SJCRH30 (cell line): Measurements from ENCODE around the gene ZAP70. TPM values are rescaled to one million over a fixed set of nuclear protein-coding genes. Genes with fewer than 3 reads are reported as not detected.

Source experiments
- DNase-seq, 2 experiments: peaks; one replicate each; pipeline ENCODE4 v3.0.0-alpha.2; 2015 to 2020
- H3K27ac ChIP-seq: fragments of 250-450 bp; sonication (Bioruptor Pico); 2 replicates; pipeline ENCODE4 v1.5.1; 2020; ENCODE audit warnings: mild to moderate bottlenecking, moderate library complexity
- H3K27me3 ChIP-seq: fragments of 250-450 bp; sonication (Bioruptor Pico); 2 replicates; pipeline ENCODE4 v1.5.1; 2020; ENCODE audit warnings: mild to moderate bottlenecking, moderate library complexity
- H3K36me3 ChIP-seq: fragments of 250-450 bp; sonication (Bioruptor Pico); 2 replicates; pipeline ENCODE4 v1.5.1; 2020; ENCODE audit warnings: mild to moderate bottlenecking, moderate library complexity
- H3K4me1 ChIP-seq: fragments of 250-450 bp; sonication (Bioruptor Pico); 2 replicates; pipeline ENCODE4 v1.5.1; 2020; ENCODE audit warnings: mild to moderate bottlenecking, moderate library complexity
- H3K4me3 ChIP-seq: fragments of 250-450 bp; sonication (Bioruptor Pico); 2 replicates; pipeline ENCODE4 v1.5.1; 2020; ENCODE audit warnings: mild to moderate bottlenecking, moderate library complexity
- H3K9me3 ChIP-seq: fragments of 250-450 bp; sonication (Bioruptor Pico); replicated peaks from 2 replicates; pipeline ENCODE4 v1.5.1; 2020; ENCODE audit warnings: mild to moderate bottlenecking, moderate library complexity
- total RNA-seq: library from RNA; depleted of rRNA; stranded (reverse); fragments of >200 nt; shearing (Covaris generic); gene quantifications from 2 replicates; pipeline ENCODE4 v1.2.3, GENCODE V29; 2014

Gene ZAP70
- total RNA-seq, 1 experiment from 2014 or later, result 0.30 TPM

GRCh38 chr2:97740590-97741182 is 27.3 kb downstream of the ZAP70 start:
- DNase-seq, result peak; percentile 70 to 80
- peak overlapping the region; percentile 44 for H3K4me3 ChIP-seq
- H3K27ac ChIP-seq, result peak overlapping the region; percentile 49; the same call in 1 of the 2 replicates
- H3K36me3 ChIP-seq, result no peaks in the 10 kb centered on the region
- H3K9me3 ChIP-seq, result no peaks in the 10 kb centered on the region
- H3K4me1 ChIP-seq, result peaks cover 4% of the 10 kb centered on the region; the same call in 1 of the 2 replicates
- H3K27me3 ChIP-seq, result no peaks in the 10 kb centered on the region

GRCh38 chr2:97741251-97741650 is 27.9 kb downstream of the ZAP70 start:
- no peaks in the 10 kb centered on the region for H3K27me3 ChIP-seq
- no peak overlapping the region; the same call in 1 of the 2 replicates for H3K27ac ChIP-seq
- no peaks in the 10 kb centered on the region for H3K36me3 ChIP-seq
- no peaks in the 10 kb centered on the region for H3K9me3 ChIP-seq
- H3K4me3 ChIP-seq, result no peak overlapping the region
- peaks cover 4% of the 10 kb centered on the region; the same call in 1 of the 2 replicates for H3K4me1 ChIP-seq
- DNase-seq, result no peak

GRCh38 chr2:97741686-97742085 is 28.3 kb downstream of the ZAP70 start:
- no peaks in the 10 kb centered on the region for H3K27me3 ChIP-seq
- no peak overlapping the region for H3K27ac ChIP-seq
- DNase-seq, result no peak
- no peaks in the 10 kb centered on the region for H3K36me3 ChIP-seq
- H3K4me1 ChIP-seq, result peaks cover 4% of the 10 kb centered on the region; the same call in 1 of the 2 replicates
- no peak overlapping the region for H3K4me3 ChIP-seq
- no peaks in the 10 kb centered on the region for H3K9me3 ChIP-seq

- Histone ChIP-seq H3K9me3 (no peaks in the 10 kb centered on the region), H3K36me3 (no peaks in the 10 kb centered on the region), H3K4me1 (peaks cover 4% of the 10 kb centered on the region; the same call in 1 of the 2 replicates), H3K4me3 (no peak overlapping the region), H3K27ac (no peak overlapping the region), H3K27me3 (no peaks in the 10 kb centered on the region)
- DNase-seq, result no peak
Observed at GRCh38 chr2:97742381-97742847, 29.0 kb downstream of the ZAP70 start.

DNA sequence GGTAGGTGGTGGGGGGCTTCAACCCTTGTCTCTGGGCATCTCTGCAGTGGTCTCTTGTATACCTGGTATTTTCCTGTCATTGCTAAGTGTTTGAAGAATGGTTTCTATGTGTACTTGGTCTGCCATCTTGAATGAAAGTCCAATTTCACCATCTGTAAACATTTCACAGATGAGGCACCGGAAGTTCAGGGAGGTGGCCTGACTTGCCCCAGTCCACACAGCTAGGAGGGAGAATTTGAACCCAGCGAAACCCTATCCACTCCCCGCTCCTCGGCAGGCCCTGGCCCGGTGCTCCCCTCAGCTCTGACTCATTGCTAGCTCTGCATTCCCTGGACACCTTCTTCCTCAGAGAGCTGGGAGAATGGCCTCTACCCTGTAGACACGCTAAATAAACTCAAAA is 30.5 kb downstream of the ZAP70 start:
- peaks cover 4% of the 10 kb centered on the region for H3K4me1 ChIP-seq
- H3K4me3 ChIP-seq, result no peak overlapping the region
- DNase-seq, result no peak
- no peaks in the 10 kb centered on the region for H3K9me3 ChIP-seq
- no peaks in the 10 kb centered on the region for H3K27me3 ChIP-seq
- H3K27ac ChIP-seq, result no peak overlapping the region
- no peaks in the 10 kb centered on the region for H3K36me3 ChIP-seq

GRCh38 chr2:97745474-97746174 is 32.2 kb downstream of the ZAP70 start:
- H3K27me3 ChIP-seq, result no peaks in the 10 kb centered on the region
- no peak overlapping the region for H3K27ac ChIP-seq
- no peak for DNase-seq
- peaks cover 4% of the 10 kb centered on the region for H3K4me1 ChIP-seq
- H3K4me3 ChIP-seq, result no peak overlapping the region
- H3K9me3 ChIP-seq, result no peaks in the 10 kb centered on the region
- H3K36me3 ChIP-seq, result no peaks in the 10 kb centered on the region

DNA sequence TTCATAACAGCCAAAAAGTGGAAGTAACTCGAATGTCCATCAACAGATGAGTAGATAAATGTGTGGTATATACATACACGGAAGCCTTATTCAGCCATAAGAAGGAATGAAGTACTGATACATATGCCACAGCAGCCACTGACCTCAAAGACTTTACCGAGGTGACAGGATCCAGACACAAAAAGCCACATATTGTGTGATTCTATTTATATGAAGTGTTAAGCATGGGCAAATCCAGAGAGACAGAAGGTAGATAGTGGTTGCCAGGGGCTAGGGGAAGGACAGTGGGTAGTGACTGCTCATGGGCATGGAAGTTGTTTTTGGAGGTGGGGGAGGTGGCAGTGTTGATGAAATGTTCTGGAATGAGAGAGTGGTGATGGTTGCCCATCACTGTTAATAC is 33.9 kb downstream of the ZAP70 start:
- Histone ChIP-seq H3K4me3 (no peak overlapping the region), H3K9me3 (no peaks in the 10 kb centered on the region), H3K27me3 (no peaks in the 10 kb centered on the region), H3K27ac (no peak overlapping the region), H3K4me1 (peaks cover 9% of the 10 kb centered on the region), H3K36me3 (no peaks in the 10 kb centered on the region)
- DNase-seq, result no peak

- no peaks in the 10 kb centered on the region for H3K27me3 ChIP-seq
- H3K4me3 ChIP-seq, result no peak overlapping the region
- H3K4me1 ChIP-seq, result peaks cover 11% of the 10 kb centered on the region
- H3K9me3 ChIP-seq, result no peaks in the 10 kb centered on the region
- no peaks in the 10 kb centered on the region for H3K36me3 ChIP-seq
- DNase-seq, result peak in 1 of 2 experiments; percentile 29
- H3K27ac ChIP-seq, result peak overlapping the region; percentile 4; the same call in 1 of the 2 replicates
Observed at GRCh38 chr2:97747716-97748115, 34.3 kb downstream of the ZAP70 start.

GRCh38 chr2:97749581-97749980 is 36.2 kb downstream of the ZAP70 start:
- H3K4me1 ChIP-seq, result peaks cover 11% of the 10 kb centered on the region
- no peak overlapping the region for H3K27ac ChIP-seq
- no peak overlapping the region for H3K4me3 ChIP-seq
- no peak for DNase-seq
- H3K36me3 ChIP-seq, result no peaks in the 10 kb centered on the region
- no peaks in the 10 kb centered on the region for H3K27me3 ChIP-seq
- H3K9me3 ChIP-seq, result no peaks in the 10 kb centered on the region

- H3K27me3 ChIP-seq, result no peaks in the 10 kb centered on the region
- peaks cover 11% of the 10 kb centered on the region for H3K4me1 ChIP-seq
- no peak overlapping the region for H3K4me3 ChIP-seq
- no peaks in the 10 kb centered on the region for H3K9me3 ChIP-seq
- DNase-seq, result no peak
- no peak overlapping the region for H3K27ac ChIP-seq
- H3K36me3 ChIP-seq, result no peaks in the 10 kb centered on the region
Observed at GRCh38 chr2:97750017-97750416, 36.6 kb downstream of the ZAP70 start.

DNA sequence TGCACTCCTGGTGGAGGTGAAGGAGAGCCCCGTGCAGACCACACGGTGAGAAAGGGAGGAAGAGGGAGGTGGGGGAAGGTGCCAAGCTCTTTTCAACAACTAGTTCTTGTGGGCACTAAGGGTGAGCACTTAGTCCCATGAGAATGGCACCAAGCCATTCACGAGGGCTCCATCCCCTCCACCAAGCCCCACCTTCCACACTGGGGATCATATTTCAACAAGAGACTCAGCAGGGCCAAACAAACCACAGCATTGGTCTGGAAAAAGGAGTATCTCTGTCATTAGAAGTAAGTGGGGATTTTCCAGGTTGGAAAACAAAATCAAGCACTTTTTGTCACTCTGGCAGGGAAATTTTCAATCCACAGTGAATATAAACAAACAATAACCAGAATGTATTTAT is 38.4 kb downstream of the ZAP70 start:
- no peaks in the 10 kb centered on the region for H3K27me3 ChIP-seq
- H3K27ac ChIP-seq, result no peak overlapping the region
- no peak overlapping the region for H3K4me3 ChIP-seq
- peaks cover 11% of the 10 kb centered on the region for H3K4me1 ChIP-seq
- 0 out of 2 replicates have a peak, but pooled peaks cover 7% of the 10 kb centered on the region for H3K36me3 ChIP-seq
- DNase-seq, result peak; percentile 28 to 56
- no peaks in the 10 kb centered on the region for H3K9me3 ChIP-seq

GRCh38 chr2:97752342-97753334 is 39.3 kb downstream of the ZAP70 start:
- no peak overlapping the region for H3K4me3 ChIP-seq
- H3K27ac ChIP-seq, result no peak overlapping the region
- H3K4me1 ChIP-seq, result peaks cover 14% of the 10 kb centered on the region
- H3K9me3 ChIP-seq, result no peaks in the 10 kb centered on the region
- H3K36me3 ChIP-seq, result 0 out of 2 replicates have a peak, but pooled peaks cover 13% of the 10 kb centered on the region
- DNase-seq, result no peak
- H3K27me3 ChIP-seq, result no peaks in the 10 kb centered on the region

DNA sequence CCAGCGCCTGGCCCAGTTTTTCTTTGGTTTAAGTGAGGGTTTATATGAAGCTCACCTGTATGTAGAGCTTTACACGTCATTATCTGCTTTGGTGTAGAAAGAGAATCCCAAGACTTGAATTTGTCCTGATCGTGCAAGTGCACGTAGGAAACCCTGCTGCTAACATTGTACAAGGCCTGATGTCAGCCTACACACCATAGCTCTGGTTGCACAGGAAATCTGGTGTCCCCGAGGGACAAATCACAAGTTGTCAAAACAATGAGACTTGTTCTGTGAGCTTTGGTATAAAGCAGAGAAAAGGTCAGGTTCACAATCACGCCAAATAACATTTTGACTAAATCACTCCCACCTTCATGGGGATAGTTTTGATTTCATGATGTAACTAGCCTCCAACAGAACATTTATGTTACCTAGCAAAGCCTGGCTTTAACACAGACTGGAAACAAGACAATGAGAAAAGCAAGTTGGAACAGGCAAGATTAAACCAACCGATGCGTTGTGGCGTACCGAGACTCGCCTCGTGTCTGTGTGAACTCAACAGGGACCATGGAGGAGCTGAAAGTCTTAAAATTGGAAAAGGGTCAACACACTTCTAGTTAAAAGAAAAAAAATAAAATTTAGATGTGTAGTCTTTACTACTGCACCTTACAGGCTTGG is 41.4 kb downstream of the ZAP70 start:
- no peaks in the 10 kb centered on the region for H3K9me3 ChIP-seq
- H3K4me1 ChIP-seq, result peaks cover 20% of the 10 kb centered on the region
- no peaks in the 10 kb centered on the region for H3K27me3 ChIP-seq
- H3K36me3 ChIP-seq, result peaks cover 20% of the 10 kb centered on the region; the same call in 1 of the 2 replicates
- H3K4me3 ChIP-seq, result no peak overlapping the region
- DNase-seq, result no peak
- H3K27ac ChIP-seq, result no peak overlapping the region

DNA sequence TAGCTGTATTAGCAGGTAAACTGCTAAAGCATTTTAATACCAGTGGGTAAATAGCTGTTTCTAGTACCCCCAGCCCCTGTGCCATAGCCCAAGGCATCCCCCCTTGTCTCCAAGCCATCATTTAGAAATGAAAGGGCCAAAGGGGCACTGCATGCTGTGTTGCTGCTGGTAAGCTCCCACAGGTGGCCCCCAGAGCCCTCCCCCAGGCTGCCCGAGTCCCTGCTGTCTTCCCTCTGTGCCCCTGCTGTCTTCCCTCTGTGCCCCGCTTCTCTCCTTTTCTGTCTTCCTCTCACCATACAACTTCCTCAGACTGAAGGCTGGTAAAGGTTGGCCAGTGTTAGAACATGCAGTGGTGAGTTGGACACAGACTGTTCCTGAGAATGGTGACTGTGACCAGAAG is 42.1 kb downstream of the ZAP70 start:
- Histone ChIP-seq H3K9me3 (no peaks in the 10 kb centered on the region), H3K36me3 (peaks cover 25% of the 10 kb centered on the region; the same call in 1 of the 2 replicates), H3K27ac (no peak overlapping the region), H3K27me3 (no peaks in the 10 kb centered on the region), H3K4me1 (peaks cover 20% of the 10 kb centered on the region), H3K4me3 (no peak overlapping the region)
- no peak for DNase-seq
